KMS-11 (cell line): Measurements from ENCODE around the gene AKAP13.
"Not testable (repeated sequence)": the region's sequence is repeated elsewhere in the genome, so short reads cannot be mapped to it uniquely, and the experiment has no call there.

Source experiments
- H2AFZ ChIP-seq: fragments of 200-600 bp; sonication (generic); 2 replicates; pipeline ENCODE4 v1.6.1; 2016; ENCODE audit warnings: antibody characterized with exemption, mixed run types, low read depth
- H3K27ac ChIP-seq: fragments of 200-600 bp; sonication (generic); 2 replicates; pipeline ENCODE4 v1.6.1; 2016; ENCODE audit warnings: mild to moderate bottlenecking, mixed run types
- H3K27me3 ChIP-seq: fragments of 200-600 bp; sonication (generic); 2 replicates; pipeline ENCODE4 v1.6.1; 2017; ENCODE audit warnings: mild to moderate bottlenecking, low read depth, mixed run types, moderate library complexity; ENCODE audit not compliant: insufficient read depth
- H3K36me3 ChIP-seq: fragments of 200-600 bp; sonication (generic); 2 replicates; pipeline ENCODE4 v1.6.1; 2017; ENCODE audit warnings: mild to moderate bottlenecking, mixed run types; ENCODE audit not compliant: insufficient read depth
- H3K4me1 ChIP-seq: fragments of 200-600 bp; sonication (generic); 2 replicates; pipeline ENCODE4 v1.6.1; 2016; ENCODE audit warnings: mild to moderate bottlenecking, low read depth, mixed run types; ENCODE audit not compliant: poor library complexity, severe bottlenecking
- H3K4me2 ChIP-seq: fragments of 200-600 bp; sonication (generic); 2 replicates; pipeline ENCODE4 v1.7.0; 2016; ENCODE audit warnings: mild to moderate bottlenecking, mixed run types
- H3K4me3 ChIP-seq: fragments of 200-600 bp; sonication (generic); IDR thresholded peaks from 2 replicates; pipeline ENCODE4 v1.6.1; 2017; ENCODE audit warnings: low read depth, low read length, mixed read lengths; ENCODE audit not compliant: insufficient read depth
- H3K79me2 ChIP-seq: fragments of 200-600 bp; sonication (generic); 2 replicates; pipeline ENCODE4 v1.6.1; 2016; ENCODE audit warnings: low read depth, mixed run types; ENCODE audit not compliant: insufficient read depth
- H3K9ac ChIP-seq: fragments of 200-600 bp; sonication (generic); 2 replicates; pipeline ENCODE4 v1.6.1; 2016; ENCODE audit warnings: mild to moderate bottlenecking, mixed run types
- H4K20me1 ChIP-seq: fragments of 200-600 bp; sonication (generic); 2 replicates; pipeline ENCODE4 v1.6.1; 2016; ENCODE audit warnings: mild to moderate bottlenecking, mixed run types; ENCODE audit not compliant: insufficient read depth
- CTCF ChIP-seq: fragments of 200-600 bp; sonication (generic); conservative IDR thresholded peaks from 2 replicates; pipeline ENCODE4 v1.6.1; 2017; ENCODE audit warnings: low read depth, mild to moderate bottlenecking, antibody characterized with exemption, low read length, moderate library complexity, mixed read lengths

AKAP13 gene

DNA sequence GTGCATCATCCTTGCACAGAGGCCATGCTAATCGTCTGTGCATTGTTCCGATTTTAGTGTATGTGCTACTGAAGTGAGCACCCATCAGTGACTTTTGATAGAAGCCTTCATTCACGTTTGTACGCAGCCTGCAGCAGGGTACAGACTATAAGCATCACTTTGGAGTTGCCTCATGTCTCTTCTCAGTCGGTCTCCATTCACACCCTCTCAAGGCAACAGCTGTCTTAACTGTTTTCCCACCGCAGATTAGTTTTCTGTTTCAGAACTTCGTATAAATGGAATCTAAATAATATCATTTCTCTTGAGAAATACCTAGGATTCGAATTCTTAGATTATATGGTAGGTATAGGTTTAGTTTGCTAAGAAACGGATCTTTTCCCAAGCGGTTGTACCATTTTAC lies 271.1 kb downstream of the AKAP13 start:
- Histone ChIP-seq H2AFZ (no peak overlapping the region), H4K20me1 (no peaks in the 10 kb centered on the region), H3K36me3 (no peaks in the 10 kb centered on the region), H3K27me3 (no peaks in the 10 kb centered on the region), H3K79me2 (no peaks in the 10 kb centered on the region), H3K4me3 (no peak overlapping the region), H3K9ac (no peak overlapping the region), H3K4me2 (no peak overlapping the region), H3K4me1 (no peaks in the 10 kb centered on the region), H3K27ac (no peak overlapping the region)
- no peak for TF ChIP-seq CTCF

DNA sequence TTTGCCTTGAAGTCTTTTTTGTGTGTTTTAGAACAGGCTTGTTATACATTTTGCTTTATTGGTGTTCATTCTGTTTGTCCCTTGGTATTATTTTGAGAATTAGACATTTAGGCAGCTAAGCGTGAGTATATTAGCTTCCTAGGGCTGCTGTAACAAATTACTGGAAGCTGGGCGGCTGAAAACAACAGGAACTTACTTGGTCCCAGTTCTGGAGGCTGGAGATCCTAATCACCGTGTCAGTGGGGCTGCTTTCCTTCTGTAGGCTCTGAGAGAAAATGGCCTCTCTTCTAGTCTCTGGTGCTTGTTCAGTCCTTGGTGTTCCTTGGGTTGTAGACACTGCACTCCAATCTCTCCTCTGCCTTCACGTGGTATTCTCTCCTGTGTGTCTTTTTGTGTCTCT lies 272.1 kb downstream of the AKAP13 start:
- no peak for TF ChIP-seq CTCF
- H3K36me3 ChIP-seq: no peaks in the 10 kb centered on the region
- H3K4me3 ChIP-seq: no peak overlapping the region
- H4K20me1 ChIP-seq: no peaks in the 10 kb centered on the region
- H2AFZ ChIP-seq: no peak overlapping the region
- H3K79me2 ChIP-seq: no peaks in the 10 kb centered on the region
- H3K27me3 ChIP-seq: no peaks in the 10 kb centered on the region
- no peak overlapping the region for H3K27ac ChIP-seq
- H3K9ac ChIP-seq: no peak overlapping the region
- H3K4me1 ChIP-seq: no peaks in the 10 kb centered on the region
- no peak overlapping the region for H3K4me2 ChIP-seq

DNA sequence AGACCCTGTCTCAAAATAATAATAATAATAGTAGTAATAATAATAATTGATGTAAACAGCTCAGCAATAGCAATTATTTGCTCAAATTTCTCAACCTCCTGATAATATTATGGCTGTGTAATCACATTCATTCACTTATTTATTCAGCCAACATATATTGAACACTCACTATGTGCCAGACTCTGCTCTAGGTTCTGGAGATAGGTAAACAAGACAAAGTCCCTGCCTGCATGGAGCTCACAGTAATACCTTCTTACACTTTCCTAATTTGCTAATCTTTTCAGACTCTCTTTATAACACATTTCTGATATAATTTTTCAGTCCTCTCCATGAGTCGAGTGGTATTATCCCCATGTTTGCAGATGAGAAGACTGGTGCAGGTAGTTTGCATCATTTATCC lies 276.7 kb downstream of the AKAP13 start:
- no peaks in the 10 kb centered on the region for H3K27me3 ChIP-seq
- H2AFZ ChIP-seq: no peak overlapping the region
- no peak for TF ChIP-seq CTCF
- H3K4me3 ChIP-seq: no peak overlapping the region
- no peaks in the 10 kb centered on the region for H4K20me1 ChIP-seq
- no peaks in the 10 kb centered on the region for H3K4me1 ChIP-seq
- H3K27ac ChIP-seq: no peak overlapping the region
- H3K79me2 ChIP-seq: no peaks in the 10 kb centered on the region
- no peaks in the 10 kb centered on the region for H3K36me3 ChIP-seq
- H3K9ac ChIP-seq: no peak overlapping the region
- no peak overlapping the region for H3K4me2 ChIP-seq

- no peaks in the 10 kb centered on the region for H3K36me3 ChIP-seq
- H3K9ac ChIP-seq: no peak overlapping the region
- H3K27ac ChIP-seq: no peak overlapping the region
- H3K79me2 ChIP-seq: no peaks in the 10 kb centered on the region
- no peaks in the 10 kb centered on the region for H4K20me1 ChIP-seq
- no peak for TF ChIP-seq CTCF
- H3K4me3 ChIP-seq: no peak overlapping the region
- H3K27me3 ChIP-seq: no peaks in the 10 kb centered on the region
- no peak overlapping the region for H3K4me2 ChIP-seq
- H2AFZ ChIP-seq: no peak overlapping the region
- no peaks in the 10 kb centered on the region for H3K4me1 ChIP-seq
Observed at GRCh38 chr15:85658816-85659215, 278.4 kb downstream of the AKAP13 start.

DNA sequence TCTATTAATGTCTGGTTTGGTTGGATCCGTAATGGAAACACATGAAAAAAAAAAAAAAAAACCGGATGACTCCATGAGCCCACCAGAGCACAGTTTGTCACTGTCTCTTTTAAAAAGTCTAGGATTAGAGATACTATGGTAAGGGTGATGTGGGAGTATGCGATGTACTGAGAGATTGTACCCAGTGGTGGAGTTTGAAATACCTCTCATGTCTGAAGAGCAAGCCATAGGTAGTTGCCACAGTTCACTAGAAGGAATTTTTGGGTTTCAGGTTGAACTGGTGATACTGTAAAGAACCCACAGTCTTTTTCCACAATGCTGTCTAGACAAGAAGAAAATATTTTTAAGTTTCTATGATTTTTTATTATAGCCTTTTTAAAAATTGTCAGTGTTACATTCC lies 281.5 kb downstream of the AKAP13 start:
- no peak for TF ChIP-seq CTCF
- no peaks in the 10 kb centered on the region for H3K79me2 ChIP-seq
- H3K27ac ChIP-seq: no peak overlapping the region
- no peaks in the 10 kb centered on the region for H3K4me1 ChIP-seq
- no peaks in the 10 kb centered on the region for H4K20me1 ChIP-seq
- no peak overlapping the region for H3K4me3 ChIP-seq
- H3K36me3 ChIP-seq: 0 out of 2 replicates have a peak, but pooled peaks cover 3% of the 10 kb centered on the region
- no peak overlapping the region for H3K9ac ChIP-seq
- H3K27me3 ChIP-seq: no peaks in the 10 kb centered on the region
- no peak overlapping the region for H3K4me2 ChIP-seq
- no peak overlapping the region for H2AFZ ChIP-seq

DNA sequence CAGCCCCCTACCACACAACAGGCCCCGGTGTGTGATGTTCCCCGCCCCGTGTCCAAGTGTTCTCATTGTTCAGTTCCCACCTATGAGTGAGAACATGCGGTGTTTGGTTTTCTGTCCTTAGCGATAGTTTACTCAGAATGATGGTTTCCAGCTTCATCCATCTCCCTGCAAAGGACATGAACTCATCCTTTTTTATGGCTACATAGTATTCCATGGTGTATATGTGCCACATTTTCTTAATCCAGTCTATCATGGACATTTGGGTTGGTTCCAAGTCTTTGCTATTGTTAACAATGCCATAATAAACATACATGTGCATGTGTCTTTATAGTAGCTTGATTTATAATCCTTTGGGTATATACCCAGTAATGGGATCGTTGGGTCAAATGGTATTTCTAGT lies 285.3 kb downstream of the AKAP13 start:
- H3K27me3 ChIP-seq, H4K20me1 ChIP-seq, H3K27ac ChIP-seq, H3K4me2 ChIP-seq, H3K9ac ChIP-seq, H3K36me3 ChIP-seq, H2AFZ ChIP-seq, H3K79me2 ChIP-seq, H3K4me3 ChIP-seq: not testable (repeated sequence)
- peaks cover 13% of the 10 kb centered on the region for H3K4me1 ChIP-seq
